ENCODE results near the gene DKKL1.
A peak's percentile ranks its signal among the peaks of the same experiment; 100 is the strongest.

- no peak for TF ChIP-seq CTCF (conservative IDR thresholded peaks at IDR 0.05)
- peak; percentile 82; the same call in 1 of the 2 replicates for TF ChIP-seq EZH2 (IDR thresholded peaks at IDR 0.05; ENCODE audit: low read depth)
These were observed 2.1 kb upstream of the DKKL1 start for GRCh38 chr19:49361438-49362047.
